Upper lobe of left lung (tissue), 6 donors: ENCODE results near the gene IPCEF1. TPM values are rescaled to one million over a fixed set of nuclear protein-coding genes. Genes with fewer than 3 reads are reported as not detected.
"Not testable (repeated sequence)": the region's sequence is repeated elsewhere in the genome, so short reads cannot be mapped to it uniquely, and the experiment has no call there.

ENCODE experiments used
- ATAC-seq, 2 donors: fragments of 200-7000 bp; cut with Tn5 transposase; one replicate each; pipeline ENCODE4 v1.9.1; 2022; ENCODE audit warnings: mild to moderate bottlenecking in 2 of 2, moderate library complexity in 2 of 2; ENCODE audit not compliant: low FRiP score in 2 of 2
- DNase-seq, 2 donors: peaks; one replicate each; pipeline ENCODE4 v3.0.0-alpha.2; 2019 to 2020
- H3K27ac ChIP-seq, 4 donors: fragments of 200-600 bp; sonication (generic); one replicate each; pipeline ENCODE4 v1.5.1; 2016 to 2019
- H3K27me3 ChIP-seq, 4 donors: fragments of 200-600 bp; sonication (generic); one replicate each; pipeline ENCODE4 v1.5.1; 2017 to 2019
- H3K36me3 ChIP-seq, 4 donors: fragments of 200-600 bp; sonication (generic); one replicate each; pipeline ENCODE4 v1.5.1; 2016 to 2019
- H3K4me1 ChIP-seq, 4 donors: fragments of 200-600 bp; sonication (generic); one replicate each; pipeline ENCODE4 v1.5.1; 2018 to 2019
- H3K4me3 ChIP-seq, 4 donors: fragments of 200-600 bp; sonication (generic); one replicate each; pipeline ENCODE4 v1.5.1; 2017 to 2019; ENCODE audit warnings: mild to moderate bottlenecking in 2 of 4, moderate library complexity in 1 of 4
- H3K9me3 ChIP-seq, 4 donors: fragments of 200-600 bp; sonication (generic); one replicate each; pipeline ENCODE4 v1.5.1; 2018 to 2019
- EP300 ChIP-seq, 4 donors: sonication (generic); formaldehyde crosslinking; IDR thresholded peaks; one replicate each; pipeline ENCODE4 v1.5.1; 2017; ENCODE audit warnings: antibody characterized with exemption in 4 of 4, control low read depth in 2 of 4
- POLR2A ChIP-seq, 4 donors: fragments of 450-650 bp; IDR thresholded peaks; one replicate each; pipeline ENCODE4 v1.5.1; 2016 to 2017; ENCODE audit warnings: antibody characterized with exemption in 4 of 4, mild to moderate bottlenecking in 2 of 4
- POLR2AphosphoS5 ChIP-seq, 2 donors: sonication (generic); formaldehyde crosslinking; IDR thresholded peaks; one replicate each; pipeline ENCODE4 v1.5.1; 2017; ENCODE audit warnings: antibody characterized with exemption in 2 of 2
- WGBS, 2 donors: methylation state at CpG; one replicate each; pipeline ENCODE4 v1.1.5; 2017 to 2018; 5-methylcytosine and 5-hydroxymethylcytosine counted together
- total RNA-seq, 6 donors: library from RNA; depleted of rRNA in 4 of 6; stranded (reverse); fragments of >200 nt in 4 of 6; gene quantifications; one replicate each; pipeline versions ENCODE4 v1.1.0 to v1.2.1, GENCODE V29; 2016 to 2021
- TF ChIP-seq, protein P1 (sequence below), 6 experiments: fragments of 450-650 bp in 4 of 6; fragments of 200-600 bp in 2 of 6; sonication (generic) in 2 of 6; IDR thresholded peaks; one replicate each; pipeline ENCODE4 v1.5.1; 2016 to 2019; ENCODE audit warnings: antibody characterized with exemption in 6 of 6
- donor health status: DM: no; HTN: no; CAD: no; lungs with moderate emphysema.
- donor health status: DM: no; HTN: yes; CAD: no; lungs with severe emphysema.

IPCEF1 gene
- total RNA-seq, 6 donors from 2014 or later: 1.0 to 5.5 (median 4.0) TPM

DNA sequence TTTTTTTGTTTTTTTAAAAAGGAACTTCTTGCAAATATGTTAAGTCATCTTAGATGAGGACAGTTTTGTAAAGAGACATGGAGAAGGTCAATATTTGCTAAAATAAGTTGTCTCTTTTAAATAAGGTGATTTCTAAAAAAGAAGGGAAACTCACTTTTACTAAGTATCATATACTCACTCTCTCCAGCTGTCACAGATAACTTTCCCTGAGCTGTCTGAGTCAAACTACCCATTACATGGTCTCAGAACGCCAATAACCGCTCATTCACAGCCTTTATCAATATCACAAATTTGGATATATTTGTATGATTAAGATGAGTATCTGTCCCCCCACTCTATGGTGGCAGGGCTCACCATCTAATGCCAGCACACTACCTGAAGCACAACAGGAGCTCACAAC lies 47.6 kb downstream of the IPCEF1 start:
- WGBS, 2 donors: 82 to 95% methylated on average over 2 of the region's 2 CpGs
- DNase-seq: no peak

DNA sequence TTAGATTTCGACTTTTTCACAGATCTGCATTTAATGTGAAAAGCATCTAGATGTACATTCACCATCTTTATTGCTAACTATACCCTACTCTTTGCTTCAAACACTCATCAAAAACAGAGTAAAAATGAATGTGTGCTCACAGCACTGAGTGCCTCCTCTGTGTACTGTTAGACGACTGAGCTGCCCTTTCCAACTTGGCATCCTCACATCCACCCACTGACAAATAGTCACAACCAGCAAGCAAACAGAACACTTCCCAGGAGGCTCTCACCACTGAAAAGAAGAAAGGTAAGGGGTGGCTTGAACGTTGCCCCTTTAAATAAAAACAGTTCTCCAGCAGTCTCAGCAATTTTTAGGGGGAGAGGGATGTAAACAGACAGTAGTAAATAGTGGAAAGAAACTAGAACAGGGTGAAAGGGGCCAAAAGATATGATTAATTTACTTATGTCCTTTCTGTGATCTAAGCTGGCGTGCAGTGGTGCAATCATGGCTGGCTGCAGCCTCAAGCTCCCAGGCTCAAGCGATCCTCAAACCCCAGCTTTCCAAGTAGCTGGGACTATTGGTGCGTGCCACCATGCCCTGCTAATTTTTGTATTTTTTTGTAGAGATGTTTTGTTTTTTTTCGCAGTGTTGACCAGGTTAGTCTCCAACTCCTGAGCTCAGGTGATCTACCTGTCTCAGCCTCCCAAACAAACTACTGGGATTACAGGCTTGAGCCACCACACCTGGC lies 48.7 kb downstream of the IPCEF1 start:
- 78 to 81% methylated on average over 7 of the region's 7 CpGs for WGBS, 2 donors
- no peak overlapping the region for H3K27ac ChIP-seq
- H3K4me3 ChIP-seq: no peak overlapping the region
- peaks cover 0 to 4% (median 0%) of the 10 kb centered on the region in 4 donors for H3K4me1 ChIP-seq
- no peaks in the 10 kb centered on the region for H3K27me3 ChIP-seq
- H3K9me3 ChIP-seq: no peaks in the 10 kb centered on the region
- DNase-seq (no peak), ATAC-seq (no peak)
- no peaks in the 10 kb centered on the region for H3K36me3 ChIP-seq
- TF ChIP-seq POLR2AphosphoS5 (IDR thresholded peaks at IDR 0.05): no peak
- no peak for TF ChIP-seq POLR2A (IDR thresholded peaks at IDR 0.05)
- TF ChIP-seq, protein P1, sequence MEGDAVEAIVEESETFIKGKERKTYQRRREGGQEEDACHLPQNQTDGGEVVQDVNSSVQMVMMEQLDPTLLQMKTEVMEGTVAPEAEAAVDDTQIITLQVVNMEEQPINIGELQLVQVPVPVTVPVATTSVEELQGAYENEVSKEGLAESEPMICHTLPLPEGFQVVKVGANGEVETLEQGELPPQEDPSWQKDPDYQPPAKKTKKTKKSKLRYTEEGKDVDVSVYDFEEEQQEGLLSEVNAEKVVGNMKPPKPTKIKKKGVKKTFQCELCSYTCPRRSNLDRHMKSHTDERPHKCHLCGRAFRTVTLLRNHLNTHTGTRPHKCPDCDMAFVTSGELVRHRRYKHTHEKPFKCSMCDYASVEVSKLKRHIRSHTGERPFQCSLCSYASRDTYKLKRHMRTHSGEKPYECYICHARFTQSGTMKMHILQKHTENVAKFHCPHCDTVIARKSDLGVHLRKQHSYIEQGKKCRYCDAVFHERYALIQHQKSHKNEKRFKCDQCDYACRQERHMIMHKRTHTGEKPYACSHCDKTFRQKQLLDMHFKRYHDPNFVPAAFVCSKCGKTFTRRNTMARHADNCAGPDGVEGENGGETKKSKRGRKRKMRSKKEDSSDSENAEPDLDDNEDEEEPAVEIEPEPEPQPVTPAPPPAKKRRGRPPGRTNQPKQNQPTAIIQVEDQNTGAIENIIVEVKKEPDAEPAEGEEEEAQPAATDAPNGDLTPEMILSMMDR (IDR thresholded peaks at IDR 0.05): no peak
- no peak for TF ChIP-seq EP300 (IDR thresholded peaks at IDR 0.05)

More for the DNA sequence above, 47.6 kb downstream of the IPCEF1 start:
- Histone ChIP-seq H3K27me3 (no peaks in the 10 kb centered on the region), H3K36me3 (no peaks in the 10 kb centered on the region), H3K27ac (no peak overlapping the region), H3K4me1 (no peaks in the 10 kb centered on the region), H3K4me3 (no peak overlapping the region), H3K9me3 (no peaks in the 10 kb centered on the region)
- ATAC-seq: no peak
- TF ChIP-seq, protein P1 (IDR thresholded peaks at IDR 0.05): no peak
- TF ChIP-seq EP300 (IDR thresholded peaks at IDR 0.05) (no peak), POLR2A (IDR thresholded peaks at IDR 0.05) (no peak), POLR2AphosphoS5 (IDR thresholded peaks at IDR 0.05) (no peak)

GRCh38 chr6:154307147-154307546 lies 49.5 kb downstream of the IPCEF1 start:
- not testable (repeated sequence) for H3K27me3 ChIP-seq, H3K27ac ChIP-seq, DNase-seq, H3K4me3 ChIP-seq, ATAC-seq, H3K36me3 ChIP-seq, H3K9me3 ChIP-seq, H3K4me1 ChIP-seq
- WGBS, 2 donors: 97 to 99% methylated on average over 6 of the region's 6 CpGs

DNA sequence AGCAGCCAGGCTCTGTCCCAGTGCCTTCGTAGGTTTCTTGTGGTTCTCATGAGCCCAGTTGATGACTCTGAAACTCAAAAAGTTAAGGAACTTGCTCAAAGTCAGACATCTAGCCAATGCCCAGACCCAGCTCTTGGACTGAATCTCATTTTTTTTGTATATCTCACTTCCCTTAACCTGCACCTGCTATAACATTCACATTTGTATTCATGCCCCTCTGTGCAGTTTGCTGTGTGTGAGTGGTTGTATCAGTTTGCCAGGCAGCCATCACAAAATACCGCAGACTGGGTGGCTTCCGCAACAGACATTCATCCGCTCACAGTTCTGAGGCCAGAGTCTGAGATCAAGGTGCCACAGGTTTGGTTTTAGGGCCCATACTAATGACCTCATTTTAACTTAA lies 49.9 kb downstream of the IPCEF1 start:
- H3K9me3 ChIP-seq: no peaks in the 10 kb centered on the region
- TF ChIP-seq EP300 (IDR thresholded peaks at IDR 0.05) (no peak), POLR2A (IDR thresholded peaks at IDR 0.05) (no peak), POLR2AphosphoS5 (IDR thresholded peaks at IDR 0.05) (no peak)
- TF ChIP-seq, protein P1 (IDR thresholded peaks at IDR 0.05): no peak
- 92 to 96% methylated on average over 4 of the region's 4 CpGs for whole genome bisulfite sequencing, 2 donors
- ATAC-seq: no peak
- peaks cover 0 to 7% (median 5%) of the 10 kb centered on the region in 4 donors for H3K4me1 ChIP-seq
- DNase-seq: no peak
- no peak overlapping the region for H3K4me3 ChIP-seq
- H3K27me3 ChIP-seq: no peaks in the 10 kb centered on the region
- H3K36me3 ChIP-seq: no peaks in the 10 kb centered on the region
- no peak overlapping the region for H3K27ac ChIP-seq

DNA sequence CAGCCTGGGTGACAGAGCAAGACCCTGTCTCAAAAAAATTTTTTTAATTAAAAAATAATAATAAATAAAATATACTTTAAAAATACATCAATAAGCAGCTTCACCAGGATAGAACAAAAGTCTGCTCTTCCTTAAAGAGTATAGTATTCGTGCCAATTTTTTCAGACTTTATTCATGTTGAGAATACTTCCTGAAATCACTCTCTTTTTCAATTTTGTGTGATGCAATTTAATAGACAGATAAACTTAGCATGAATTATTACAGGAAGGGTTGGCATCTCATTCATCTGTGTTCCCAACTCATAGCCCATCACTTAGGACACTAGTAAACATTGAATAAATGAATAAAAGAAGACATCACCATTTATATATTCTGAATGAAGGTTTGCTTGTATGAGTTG lies 52.4 kb downstream of the IPCEF1 start:
- Histone ChIP-seq H3K27me3 (no peaks in the 10 kb centered on the region), H3K4me1 (peaks cover 0 to 13% (median 5%) of the 10 kb centered on the region in 4 donors), H3K27ac (no peak overlapping the region), H3K36me3 (no peaks in the 10 kb centered on the region), H3K4me3 (no peak overlapping the region), H3K9me3 (no peaks in the 10 kb centered on the region)
- ATAC-seq (no peak), DNase-seq (no peak)
- TF ChIP-seq EP300 (IDR thresholded peaks at IDR 0.05) (no peak), POLR2A (IDR thresholded peaks at IDR 0.05) (no peak), POLR2AphosphoS5 (IDR thresholded peaks at IDR 0.05) (no peak)
- TF ChIP-seq, protein P1 (IDR thresholded peaks at IDR 0.05): no peak
- 63 to 70% methylated on average over 1 of the region's 1 CpG for WGBS, 2 donors

DNA sequence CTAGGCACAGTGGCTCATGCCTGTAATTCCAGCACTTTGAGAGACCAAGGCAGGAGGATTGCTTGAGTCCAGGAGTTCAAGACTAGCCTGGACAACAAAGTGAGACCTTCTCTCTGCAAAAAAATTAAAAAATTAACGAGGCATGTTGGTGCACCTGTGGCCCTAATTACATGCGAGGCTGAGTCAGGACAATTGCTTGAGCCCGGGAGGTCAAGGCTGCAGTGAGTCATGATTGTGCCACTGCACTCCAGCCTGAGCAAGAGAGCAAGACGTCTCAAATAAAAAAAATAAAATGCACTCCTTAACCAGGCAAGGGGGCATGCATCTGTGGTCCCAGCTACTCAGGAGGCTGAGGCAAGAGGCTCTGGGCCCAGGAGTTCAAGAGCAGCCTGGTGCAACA lies 53.0 kb downstream of the IPCEF1 start:
- H3K4me3 ChIP-seq, H3K36me3 ChIP-seq, ATAC-seq, H3K27ac ChIP-seq, H3K9me3 ChIP-seq, H3K27me3 ChIP-seq: not testable (repeated sequence)
- DNase-seq: peak in 1 of 2 donors; percentile 30
- H3K4me1 ChIP-seq: peaks cover 2 to 15% (median 6%) of the 10 kb centered on the region in 4 donors
- 86 to 92% methylated on average over 4 of the region's 4 CpGs for WGBS, 2 donors
